K562 (cell line): Measurements from ENCODE around the gene SYNJ2. TPM values are rescaled to one million over a fixed set of nuclear protein-coding genes. Genes with fewer than 3 reads are reported as not detected.
A peak's percentile ranks its signal among the peaks of the same experiment; 100 is the strongest.

Source experiments
- ASH1L ChIP-seq: fragments of 450-650 bp; IDR thresholded peaks from 2 replicates; pipeline ENCODE4 v1.6.1; 2018; ENCODE audit warnings: borderline replicate concordance, mild to moderate bottlenecking, low read depth; ENCODE audit not compliant: partially characterized antibody
- polyA plus RNA-seq, 8 experiments: library from polyadenylated mRNA; depleted of rRNA in 4 of 8; stranded (reverse) in 5 of 8; unstranded in 3 of 8; fragments of >200 nt; fragmentation: Nextera tagmentation in 2 of 8; fragmentation: Illumina TruSeq in 1 of 8; extraction: Ambion mirVana in 2 of 8; extraction: Trizol in 1 of 8; gene quantifications; 2 replicates each; pipeline versions ENCODE4 v1.2.1 to v1.2.3, GENCODE V29; 2011 to 2014; ENCODE audit warnings: inconsistent platforms in 1 of 8, missing spikeins in 1 of 8
- total RNA-seq, 7 experiments: library from RNA; depleted of rRNA in 6 of 7; stranded (reverse); fragments of >200 nt in 6 of 7; fragmentation: Illumina TruSeq in 2 of 7; extraction: Trizol in 2 of 7; gene quantifications; 2 replicates each; pipeline versions ENCODE4 v1.2.1 to v1.2.3, GENCODE V29; 2011 to 2021; ENCODE audit warnings: low replicate concordance in 1 of 7
- TF ChIP-seq, protein P1 (sequence below): sonication (generic); formaldehyde crosslinking; IDR thresholded peaks from 2 replicates; pipeline ENCODE4 v1.8.0; 2022; ENCODE audit warnings: mild to moderate bottlenecking, missing genetic modification reagents
- TF ChIP-seq, protein P2 (sequence below): sonication (generic); formaldehyde crosslinking; IDR thresholded peaks from 2 replicates; pipeline ENCODE4 v1.5.0; 2020; ENCODE audit warnings: missing genetic modification reagents
- TF ChIP-seq, protein P3 (sequence below), 3 experiments: fragments of 200-800 bp in 1 of 3; sonication (Bioruptor generic) in 1 of 3; sonication (generic) in 1 of 3; formaldehyde crosslinking in 1 of 3; IDR thresholded peaks; 2 replicates each; pipeline versions ENCODE4 v1.6.1 to v1.8.0; 2016 to 2022; ENCODE audit warnings: mild to moderate bottlenecking in 2 of 3, missing compliant biosample characterization in 2 of 3, missing genetic modification characterization in 2 of 3, missing genetic modification reagents in 1 of 3

SYNJ2 gene
- total and polyA plus RNA-seq, 9 of the 15 experiments (the other 6 are each of a cell fraction or from before 2014, with no cell fraction given), result 3.0 to 27.7 (median 17.8) TPM

DNA sequence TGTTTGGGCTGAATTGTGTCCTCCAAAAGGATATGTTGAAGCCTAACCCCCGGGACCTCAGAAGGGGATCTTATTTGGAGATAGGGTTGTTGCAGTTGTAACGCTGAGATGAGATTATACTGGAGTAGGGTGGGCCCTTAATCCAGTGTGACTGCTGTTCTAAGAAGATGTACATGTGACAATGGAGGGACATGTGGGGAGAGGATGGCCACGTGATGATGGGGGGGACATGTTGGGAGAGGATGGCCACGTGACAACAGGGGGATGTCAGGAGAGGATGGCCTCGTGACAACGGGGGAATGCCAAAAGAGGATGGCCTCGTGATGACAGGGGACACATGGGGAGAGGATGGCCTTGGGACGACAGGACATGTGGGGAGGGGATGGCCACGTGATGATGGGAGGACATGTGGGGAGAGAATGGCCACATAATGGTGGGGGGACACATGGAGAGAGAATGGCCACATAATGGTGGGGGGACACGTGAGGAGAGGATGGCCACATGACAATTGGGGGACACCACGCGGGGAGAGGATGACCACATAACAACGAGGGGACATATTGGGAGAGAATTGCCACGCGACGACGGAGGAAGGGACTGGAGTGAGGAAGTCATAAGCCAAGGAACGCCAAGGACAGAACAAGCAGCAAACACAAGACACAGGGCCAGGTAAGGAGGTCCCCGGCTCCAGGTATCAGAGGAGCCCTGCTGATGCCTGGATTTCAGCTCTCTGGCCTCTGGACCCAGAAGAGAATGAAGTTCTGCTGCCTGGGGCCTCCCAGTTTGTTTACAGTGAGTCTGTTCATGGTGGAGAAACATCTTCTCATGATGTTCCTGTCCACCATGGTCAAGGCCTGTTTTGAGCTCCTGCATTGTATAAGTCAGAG lies 29.2 kb downstream of the SYNJ2 start (continued):
- TF ChIP-seq, protein P1, sequence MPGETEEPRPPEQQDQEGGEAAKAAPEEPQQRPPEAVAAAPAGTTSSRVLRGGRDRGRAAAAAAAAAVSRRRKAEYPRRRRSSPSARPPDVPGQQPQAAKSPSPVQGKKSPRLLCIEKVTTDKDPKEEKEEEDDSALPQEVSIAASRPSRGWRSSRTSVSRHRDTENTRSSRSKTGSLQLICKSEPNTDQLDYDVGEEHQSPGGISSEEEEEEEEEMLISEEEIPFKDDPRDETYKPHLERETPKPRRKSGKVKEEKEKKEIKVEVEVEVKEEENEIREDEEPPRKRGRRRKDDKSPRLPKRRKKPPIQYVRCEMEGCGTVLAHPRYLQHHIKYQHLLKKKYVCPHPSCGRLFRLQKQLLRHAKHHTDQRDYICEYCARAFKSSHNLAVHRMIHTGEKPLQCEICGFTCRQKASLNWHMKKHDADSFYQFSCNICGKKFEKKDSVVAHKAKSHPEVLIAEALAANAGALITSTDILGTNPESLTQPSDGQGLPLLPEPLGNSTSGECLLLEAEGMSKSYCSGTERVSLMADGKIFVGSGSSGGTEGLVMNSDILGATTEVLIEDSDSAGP (CRISPR knock-in tag), result no peak
- TF ChIP-seq, protein P2, sequence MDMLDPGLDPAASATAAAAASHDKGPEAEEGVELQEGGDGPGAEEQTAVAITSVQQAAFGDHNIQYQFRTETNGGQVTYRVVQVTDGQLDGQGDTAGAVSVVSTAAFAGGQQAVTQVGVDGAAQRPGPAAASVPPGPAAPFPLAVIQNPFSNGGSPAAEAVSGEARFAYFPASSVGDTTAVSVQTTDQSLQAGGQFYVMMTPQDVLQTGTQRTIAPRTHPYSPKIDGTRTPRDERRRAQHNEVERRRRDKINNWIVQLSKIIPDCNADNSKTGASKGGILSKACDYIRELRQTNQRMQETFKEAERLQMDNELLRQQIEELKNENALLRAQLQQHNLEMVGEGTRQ (CRISPR knock-in tag), result peak; percentile 30
- no peak for TF ChIP-seq ASH1L
- TF ChIP-seq, protein P3, sequence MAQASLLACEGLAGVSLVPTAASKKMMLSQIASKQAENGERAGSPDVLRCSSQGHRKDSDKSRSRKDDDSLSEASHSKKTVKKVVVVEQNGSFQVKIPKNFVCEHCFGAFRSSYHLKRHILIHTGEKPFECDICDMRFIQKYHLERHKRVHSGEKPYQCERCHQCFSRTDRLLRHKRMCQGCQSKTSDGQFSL (CRISPR knock-in tag; IDR thresholded peaks at IDR 0.05), result 0 out of 2 replicates have a peak, but pooled peaks have one; percentile 26
- TF ChIP-seq, protein P3 (tag; IDR thresholded peaks at IDR 0.05), result no peak
